Astrocyte of the spinal cord (primary cell): Measurements from ENCODE around the gene CCL23.

Experiments
- DNase-seq: peaks from one replicate; pipeline ENCODE4 v3.0.0; 2011; ENCODE audit warnings: low read depth, low spot score
- H3K4me3 ChIP-seq: 2 replicates; pipeline ENCODE4 v1.5.1; 2011; ENCODE audit warnings: low read depth, mild to moderate bottlenecking, low read length, moderate library complexity
- in situ Hi-C: cut with HindIII; loops from 2 replicates; pipeline ENCODE4 v1.10.0; 2017; ENCODE audit warnings: low sequenced_read_pairs
- TF ChIP-seq, protein P1 (sequence below): IDR thresholded peaks from 2 replicates; pipeline ENCODE4 v1.5.1; 2012; ENCODE audit warnings: low read depth, mild to moderate bottlenecking, low read length, inconsistent platforms

CCL23 gene

DNA sequence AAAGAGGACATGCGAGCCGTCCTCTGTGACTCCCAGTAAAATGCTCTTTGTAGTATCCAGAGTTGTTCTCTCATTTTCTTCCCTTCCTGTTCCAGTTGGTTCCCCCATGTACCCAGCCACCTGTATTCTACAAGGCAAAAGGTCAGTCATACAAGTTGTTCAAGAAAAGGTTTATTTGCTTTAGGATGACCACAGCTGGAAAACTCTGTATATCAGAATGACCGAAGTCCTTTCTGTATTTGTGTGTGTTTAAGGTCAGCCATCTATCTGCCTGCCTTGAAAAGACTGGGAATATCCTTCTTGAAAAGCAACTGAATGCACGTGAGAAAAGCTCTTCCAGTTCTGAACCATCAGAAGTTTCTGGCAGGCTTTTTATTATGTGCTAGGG is 44.8 kb downstream of the CCL23 start:
- in situ Hi-C loops, result no loop called here
- TF ChIP-seq, protein P1, sequence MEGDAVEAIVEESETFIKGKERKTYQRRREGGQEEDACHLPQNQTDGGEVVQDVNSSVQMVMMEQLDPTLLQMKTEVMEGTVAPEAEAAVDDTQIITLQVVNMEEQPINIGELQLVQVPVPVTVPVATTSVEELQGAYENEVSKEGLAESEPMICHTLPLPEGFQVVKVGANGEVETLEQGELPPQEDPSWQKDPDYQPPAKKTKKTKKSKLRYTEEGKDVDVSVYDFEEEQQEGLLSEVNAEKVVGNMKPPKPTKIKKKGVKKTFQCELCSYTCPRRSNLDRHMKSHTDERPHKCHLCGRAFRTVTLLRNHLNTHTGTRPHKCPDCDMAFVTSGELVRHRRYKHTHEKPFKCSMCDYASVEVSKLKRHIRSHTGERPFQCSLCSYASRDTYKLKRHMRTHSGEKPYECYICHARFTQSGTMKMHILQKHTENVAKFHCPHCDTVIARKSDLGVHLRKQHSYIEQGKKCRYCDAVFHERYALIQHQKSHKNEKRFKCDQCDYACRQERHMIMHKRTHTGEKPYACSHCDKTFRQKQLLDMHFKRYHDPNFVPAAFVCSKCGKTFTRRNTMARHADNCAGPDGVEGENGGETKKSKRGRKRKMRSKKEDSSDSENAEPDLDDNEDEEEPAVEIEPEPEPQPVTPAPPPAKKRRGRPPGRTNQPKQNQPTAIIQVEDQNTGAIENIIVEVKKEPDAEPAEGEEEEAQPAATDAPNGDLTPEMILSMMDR, result no peak
- H3K4me3 ChIP-seq, result no peak overlapping the region
- DNase-seq, result no peak

DNA sequence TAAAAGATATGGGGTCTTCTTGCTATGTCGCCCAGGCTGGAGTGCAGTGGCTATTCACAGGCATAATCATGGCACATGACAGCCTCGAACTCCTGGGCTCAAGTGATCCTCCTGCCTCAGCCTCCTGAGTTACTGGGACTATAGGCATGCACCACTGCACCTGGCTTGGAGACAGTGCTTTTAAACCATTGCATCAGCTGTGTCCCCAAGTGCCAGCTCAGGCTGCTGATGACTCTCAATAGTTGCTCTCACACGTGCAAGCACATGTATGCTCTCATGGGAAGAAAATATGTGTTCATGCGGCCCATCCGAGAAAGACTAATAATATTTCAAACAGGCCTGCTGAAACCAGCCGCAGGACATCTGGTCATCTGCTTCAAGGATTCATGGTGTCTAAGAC is 45.2 kb downstream of the CCL23 start:
- in situ Hi-C loops, result no loop called here

DNA sequence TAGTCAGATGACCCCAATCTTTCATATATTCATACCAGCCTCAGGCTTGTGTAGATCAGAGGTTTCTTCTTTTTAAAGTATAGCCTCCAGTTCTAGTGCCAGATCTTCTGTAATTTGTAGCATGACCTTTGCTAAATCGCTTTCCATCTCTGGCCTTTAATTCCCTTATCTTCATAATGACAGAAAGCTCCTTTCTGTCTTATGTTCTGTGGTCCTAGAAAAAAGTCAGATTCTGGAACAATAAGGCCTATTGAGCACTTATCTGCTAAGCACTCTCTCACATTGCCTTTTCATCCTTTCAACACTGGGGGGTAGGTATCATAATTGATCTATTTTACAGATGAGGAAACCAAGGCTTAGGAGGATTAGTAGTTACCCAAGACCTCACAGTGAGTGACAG is 45.7 kb downstream of the CCL23 start:
- in situ Hi-C loops, result no loop called here
- no peak overlapping the region for H3K4me3 ChIP-seq
- TF ChIP-seq, protein P1, result no peak
- DNase-seq, result no peak

More for the DNA sequence above, 45.2 kb downstream of the CCL23 start:
- DNase-seq, result no peak
- TF ChIP-seq, protein P1, result no peak
- no peak overlapping the region for H3K4me3 ChIP-seq

DNA sequence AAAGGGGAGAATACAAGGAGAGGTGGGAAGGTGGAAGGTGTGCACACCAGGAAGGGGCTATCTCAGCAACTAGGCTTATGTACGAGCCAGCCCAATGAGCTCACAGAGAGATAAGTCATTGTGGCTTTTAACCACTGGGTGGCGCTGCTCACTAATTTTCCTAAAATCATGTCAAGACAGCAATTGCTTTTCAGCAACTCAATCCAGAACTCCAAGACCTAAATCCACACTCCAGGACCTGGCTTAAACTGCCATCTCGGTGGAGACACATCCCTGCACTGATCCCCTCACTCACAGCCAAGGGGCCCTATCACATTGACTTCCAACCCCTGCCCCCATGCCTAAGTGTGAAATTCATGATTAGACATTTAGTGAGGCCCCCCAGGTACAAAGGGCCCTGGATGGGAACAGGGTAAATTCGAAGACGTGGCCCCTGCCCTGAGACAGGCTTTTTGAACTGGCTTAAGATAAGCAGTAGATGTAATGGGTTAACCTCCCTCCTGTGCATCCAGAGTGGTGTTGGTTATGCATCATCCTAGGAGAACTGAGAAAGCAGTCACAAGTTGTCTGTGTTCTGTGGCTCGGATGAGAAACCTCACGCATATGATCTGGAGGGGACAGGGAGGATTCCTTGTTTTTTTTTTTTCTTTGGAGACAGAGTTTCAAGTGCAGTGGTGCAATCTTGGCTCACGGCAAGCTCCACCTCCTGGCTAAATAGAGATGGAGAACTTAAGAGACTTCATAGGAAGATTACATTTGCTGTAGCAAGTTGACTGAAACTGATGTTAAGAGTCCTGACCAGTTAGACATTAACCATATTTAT is 48.0 kb downstream of the CCL23 start:
- TF ChIP-seq, protein P1, result peak; percentile 75
- H3K4me3 ChIP-seq, result no peak overlapping the region
- in situ Hi-C loops, result no loop called here
- DNase-seq, result peak; percentile 79

DNA sequence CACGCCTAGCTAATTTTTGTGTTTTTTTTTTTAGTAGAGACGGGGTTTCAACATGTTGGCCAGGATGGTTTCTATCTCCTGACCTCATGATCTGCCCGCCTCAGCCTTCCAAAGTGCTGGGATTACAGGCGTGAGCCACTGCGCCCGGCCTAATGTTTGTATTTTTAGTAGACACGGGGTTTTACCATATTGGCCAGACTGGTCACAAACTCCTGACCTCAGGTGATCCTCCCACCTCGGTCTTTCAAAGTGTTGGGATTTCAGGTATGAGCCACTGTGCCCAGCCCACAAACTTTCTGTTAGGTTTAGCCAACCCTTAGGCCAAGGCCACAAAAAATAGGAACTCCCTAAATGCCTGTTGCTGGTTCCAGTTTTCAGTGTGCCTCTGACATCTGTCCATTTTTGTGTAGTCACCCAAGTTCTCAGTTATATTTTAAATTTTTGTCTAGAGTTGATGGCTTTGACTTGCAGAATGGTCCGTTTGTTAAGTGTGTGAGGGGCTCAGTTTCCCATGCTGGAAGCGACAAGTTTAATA is 49.2 kb downstream of the CCL23 start:
- DNase-seq, result no peak
- H3K4me3 ChIP-seq, result no peak overlapping the region
- TF ChIP-seq, protein P1, result no peak
- in situ Hi-C loops, result no loop called here

DNA sequence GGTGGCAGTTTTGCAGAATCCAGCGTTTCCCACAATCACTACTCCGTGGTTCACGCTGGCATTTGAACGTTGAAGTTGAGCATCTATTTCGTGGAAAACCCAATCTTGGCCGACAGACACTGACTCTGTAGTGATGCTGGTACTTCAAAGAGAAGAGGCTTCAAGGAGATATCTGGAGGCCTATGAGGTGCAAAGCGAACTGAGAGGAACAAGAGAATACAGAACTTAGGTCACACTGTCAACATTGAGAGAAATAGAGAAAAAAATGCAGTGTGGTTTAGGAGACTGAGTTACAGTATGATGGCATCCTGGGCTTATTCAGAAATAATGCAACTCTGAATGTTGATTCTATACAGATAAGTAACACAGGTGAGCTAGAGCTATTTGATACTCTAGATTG is 52.5 kb downstream of the CCL23 start:
- in situ Hi-C loops, result no loop called here
- TF ChIP-seq, protein P1, result no peak

More for the DNA sequence above, 52.5 kb downstream of the CCL23 start:
- no peak overlapping the region for H3K4me3 ChIP-seq
- no peak for DNase-seq
